ENCODE measurements around the gene CDKN2C. TPM values are rescaled to one million over a fixed set of nuclear protein-coding genes. Genes with fewer than 3 reads are reported as not detected.
"Not testable (repeated sequence)": the region's sequence is repeated elsewhere in the genome, so short reads cannot be mapped to it uniquely, and the experiment has no call there.

The CDKN2C gene
- total RNA-seq, 1 experiment from 2014 or later: not detected

DNA sequence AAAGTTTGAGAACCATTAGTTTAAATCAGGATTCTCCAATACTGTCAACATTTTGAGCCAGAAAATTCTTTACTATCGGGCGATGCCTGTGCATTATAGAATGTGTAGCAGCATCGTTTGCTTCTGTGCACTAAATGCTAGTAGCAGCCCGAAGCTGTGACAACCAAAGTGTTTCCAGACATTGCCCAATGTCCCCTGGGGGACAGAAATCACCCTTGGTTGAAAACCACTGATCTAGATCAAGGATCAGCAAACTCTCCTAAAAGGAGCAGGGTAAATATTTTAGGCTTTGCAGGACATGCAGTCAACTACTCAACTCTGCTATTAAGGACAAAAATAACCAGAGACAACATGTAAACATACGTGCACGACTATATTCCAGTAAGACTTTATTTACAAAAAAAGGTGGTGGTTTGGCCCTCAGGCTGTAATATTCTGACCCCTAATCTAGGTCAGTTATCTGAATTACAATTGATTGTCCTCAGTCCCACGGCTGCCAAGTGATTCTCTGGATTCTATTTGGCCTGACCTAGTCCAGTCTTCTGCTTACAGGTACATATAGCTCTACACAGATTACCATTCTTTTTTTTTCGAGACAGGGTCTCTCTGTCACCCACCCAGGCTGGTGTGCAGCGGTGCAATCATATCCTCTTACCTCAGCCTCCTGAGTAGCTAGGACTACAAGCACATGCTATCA lies 20.6 kb upstream of the CDKN2C start (continued):
- TF ChIP-seq, protein P1, sequence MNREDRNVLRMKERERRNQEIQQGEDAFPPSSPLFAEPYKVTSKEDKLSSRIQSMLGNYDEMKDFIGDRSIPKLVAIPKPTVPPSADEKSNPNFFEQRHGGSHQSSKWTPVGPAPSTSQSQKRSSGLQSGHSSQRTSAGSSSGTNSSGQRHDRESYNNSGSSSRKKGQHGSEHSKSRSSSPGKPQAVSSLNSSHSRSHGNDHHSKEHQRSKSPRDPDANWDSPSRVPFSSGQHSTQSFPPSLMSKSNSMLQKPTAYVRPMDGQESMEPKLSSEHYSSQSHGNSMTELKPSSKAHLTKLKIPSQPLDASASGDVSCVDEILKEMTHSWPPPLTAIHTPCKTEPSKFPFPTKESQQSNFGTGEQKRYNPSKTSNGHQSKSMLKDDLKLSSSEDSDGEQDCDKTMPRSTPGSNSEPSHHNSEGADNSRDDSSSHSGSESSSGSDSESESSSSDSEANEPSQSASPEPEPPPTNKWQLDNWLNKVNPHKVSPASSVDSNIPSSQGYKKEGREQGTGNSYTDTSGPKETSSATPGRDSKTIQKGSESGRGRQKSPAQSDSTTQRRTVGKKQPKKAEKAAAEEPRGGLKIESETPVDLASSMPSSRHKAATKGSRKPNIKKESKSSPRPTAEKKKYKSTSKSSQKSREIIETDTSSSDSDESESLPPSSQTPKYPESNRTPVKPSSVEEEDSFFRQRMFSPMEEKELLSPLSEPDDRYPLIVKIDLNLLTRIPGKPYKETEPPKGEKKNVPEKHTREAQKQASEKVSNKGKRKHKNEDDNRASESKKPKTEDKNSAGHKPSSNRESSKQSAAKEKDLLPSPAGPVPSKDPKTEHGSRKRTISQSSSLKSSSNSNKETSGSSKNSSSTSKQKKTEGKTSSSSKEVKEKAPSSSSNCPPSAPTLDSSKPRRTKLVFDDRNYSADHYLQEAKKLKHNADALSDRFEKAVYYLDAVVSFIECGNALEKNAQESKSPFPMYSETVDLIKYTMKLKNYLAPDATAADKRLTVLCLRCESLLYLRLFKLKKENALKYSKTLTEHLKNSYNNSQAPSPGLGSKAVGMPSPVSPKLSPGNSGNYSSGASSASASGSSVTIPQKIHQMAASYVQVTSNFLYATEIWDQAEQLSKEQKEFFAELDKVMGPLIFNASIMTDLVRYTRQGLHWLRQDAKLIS (CRISPR knock-in tag; IDR thresholded peaks at IDR 0.05; ENCODE audit: borderline replicate concordance): no peak
- TF ChIP-seq NFATC4 (CRISPR knock-in tag; IDR thresholded peaks at IDR 0.05) (no peak), RELA (CRISPR knock-in tag; IDR thresholded peaks at IDR 0.05; ENCODE audit: borderline replicate concordance) (no peak), ZNF416 (CRISPR knock-in tag; IDR thresholded peaks at IDR 0.05) (no peak)
- TF ChIP-seq, protein P2, sequence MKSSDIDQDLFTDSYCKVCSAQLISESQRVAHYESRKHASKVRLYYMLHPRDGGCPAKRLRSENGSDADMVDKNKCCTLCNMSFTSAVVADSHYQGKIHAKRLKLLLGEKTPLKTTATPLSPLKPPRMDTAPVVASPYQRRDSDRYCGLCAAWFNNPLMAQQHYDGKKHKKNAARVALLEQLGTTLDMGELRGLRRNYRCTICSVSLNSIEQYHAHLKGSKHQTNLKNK (CRISPR knock-in tag; IDR thresholded peaks at IDR 0.05): no peak
- TF ChIP-seq, protein P3, sequence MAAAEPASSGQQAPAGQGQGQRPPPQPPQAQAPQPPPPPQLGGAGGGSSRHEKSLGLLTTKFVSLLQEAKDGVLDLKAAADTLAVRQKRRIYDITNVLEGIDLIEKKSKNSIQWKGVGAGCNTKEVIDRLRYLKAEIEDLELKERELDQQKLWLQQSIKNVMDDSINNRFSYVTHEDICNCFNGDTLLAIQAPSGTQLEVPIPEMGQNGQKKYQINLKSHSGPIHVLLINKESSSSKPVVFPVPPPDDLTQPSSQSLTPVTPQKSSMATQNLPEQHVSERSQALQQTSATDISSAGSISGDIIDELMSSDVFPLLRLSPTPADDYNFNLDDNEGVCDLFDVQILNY (CRISPR knock-in tag; IDR thresholded peaks at IDR 0.05): no peak

DNA sequence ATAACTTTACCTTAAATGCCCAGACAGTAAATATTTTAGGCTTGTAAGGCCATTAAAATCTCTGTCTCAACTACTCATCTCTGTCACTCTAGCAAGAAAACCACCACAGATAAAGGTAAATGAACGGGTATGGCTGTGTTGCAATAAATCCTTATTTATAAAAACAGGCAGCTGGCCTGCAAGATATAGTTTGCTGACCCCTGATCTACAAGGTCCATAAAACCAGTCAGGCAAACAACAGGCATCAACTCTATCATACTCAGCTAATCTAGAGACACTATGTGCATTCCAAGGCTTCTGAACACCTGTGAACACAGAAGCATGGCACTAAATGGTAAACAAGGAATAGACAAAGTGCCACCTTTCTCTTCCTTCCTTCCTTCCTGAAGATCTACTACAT lies 19.6 kb upstream of the CDKN2C start:
- no peak for TF ChIP-seq NFE2L1 (CRISPR knock-in tag; IDR thresholded peaks at IDR 0.05)
- CTCF ChIA-PET: no interaction called here
- H3K4me3 Mint-ChIP-seq: no peak overlapping the region
- no peak overlapping the region for H3K27ac Mint-ChIP-seq
- no peaks in the 10 kb centered on the region for H3K4me1 Mint-ChIP-seq
- H3K9me3 Mint-ChIP-seq: peaks cover 6% of the 10 kb centered on the region; the same call in 1 of the 2 replicates
- ATAC-seq (no peak), DNase-seq (ENCODE audit: low spot score) (no peak)
- H3K36me3 Mint-ChIP-seq: peaks cover 12% of the 10 kb centered on the region
- POLR2A ChIA-PET: interaction anchor here (0.5 kb wide), 1 partner anchor 68 kb away, joined by 6 read pairs; no protein-coding TSS in a partner anchor
- no peaks in the 10 kb centered on the region for H3K27me3 Mint-ChIP-seq (ENCODE audit: low read depth)

DNA sequence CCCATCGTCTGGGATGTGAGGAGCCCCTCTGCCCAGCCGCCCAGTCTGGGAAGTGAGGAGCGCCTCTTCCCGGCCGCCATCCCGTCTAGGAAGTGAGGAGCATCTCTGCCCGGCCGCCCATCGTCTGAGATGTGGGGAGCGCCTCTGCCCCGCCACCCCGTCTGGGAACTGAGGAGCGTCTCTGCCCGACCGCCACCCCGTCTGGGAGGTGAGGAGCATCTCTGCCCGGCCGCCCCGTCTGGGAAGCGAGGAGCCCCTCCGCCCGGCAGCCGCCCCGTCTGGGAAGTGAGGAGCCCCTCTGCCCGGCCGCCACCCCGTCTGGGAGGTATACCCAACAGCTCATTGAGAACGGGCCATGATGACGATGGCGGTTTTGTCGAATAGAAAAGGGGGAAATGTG lies 17.5 kb upstream of the CDKN2C start:
- H3K27ac Mint-ChIP-seq; H3K9me3 Mint-ChIP-seq; ATAC-seq; H3K27me3 Mint-ChIP-seq (ENCODE audit: low read depth); H3K4me1 Mint-ChIP-seq; DNase-seq (ENCODE audit: low spot score); H3K4me3 Mint-ChIP-seq; POLR2A ChIA-PET; CTCF ChIA-PET: not testable (repeated sequence)
- peaks cover 12% of the 10 kb centered on the region for H3K36me3 Mint-ChIP-seq

DNA sequence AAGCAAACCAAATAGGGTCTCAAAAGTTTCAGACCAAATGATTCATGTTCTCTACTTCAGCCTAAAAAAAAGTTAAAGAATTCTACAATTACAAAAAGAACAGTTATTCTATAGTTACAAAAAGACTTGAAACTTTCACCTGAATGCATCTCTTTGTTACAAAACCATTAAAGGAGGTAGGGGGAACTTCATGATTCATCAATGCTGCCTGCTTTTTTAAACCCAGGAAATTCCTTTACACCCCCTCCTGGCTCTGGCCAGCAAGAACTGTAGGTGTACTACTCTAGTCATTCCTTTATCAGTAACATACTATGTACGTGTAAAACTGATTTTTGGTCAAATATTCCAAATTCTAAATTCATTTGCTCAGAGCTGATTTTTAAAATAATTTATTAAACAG lies 14.9 kb upstream of the CDKN2C start:
- POLR2A ChIA-PET: no interaction called here
- H3K4me3 Mint-ChIP-seq: no peak overlapping the region
- CTCF ChIA-PET: no interaction called here
- no peak overlapping the region for H3K27ac Mint-ChIP-seq
- peaks cover 3% of the 10 kb centered on the region; the same call in 1 of the 2 replicates for H3K9me3 Mint-ChIP-seq
- peaks cover 9% of the 10 kb centered on the region for H3K4me1 Mint-ChIP-seq
- TF ChIP-seq IRF2 (CRISPR knock-in tag; IDR thresholded peaks at IDR 0.05; ENCODE audit: borderline replicate concordance, low read depth) (no peak), ZNF416 (CRISPR knock-in tag; IDR thresholded peaks at IDR 0.05) (no peak), ATF1 (CRISPR knock-in tag; IDR thresholded peaks at IDR 0.05) (no peak)
- TF ChIP-seq, protein P4, sequence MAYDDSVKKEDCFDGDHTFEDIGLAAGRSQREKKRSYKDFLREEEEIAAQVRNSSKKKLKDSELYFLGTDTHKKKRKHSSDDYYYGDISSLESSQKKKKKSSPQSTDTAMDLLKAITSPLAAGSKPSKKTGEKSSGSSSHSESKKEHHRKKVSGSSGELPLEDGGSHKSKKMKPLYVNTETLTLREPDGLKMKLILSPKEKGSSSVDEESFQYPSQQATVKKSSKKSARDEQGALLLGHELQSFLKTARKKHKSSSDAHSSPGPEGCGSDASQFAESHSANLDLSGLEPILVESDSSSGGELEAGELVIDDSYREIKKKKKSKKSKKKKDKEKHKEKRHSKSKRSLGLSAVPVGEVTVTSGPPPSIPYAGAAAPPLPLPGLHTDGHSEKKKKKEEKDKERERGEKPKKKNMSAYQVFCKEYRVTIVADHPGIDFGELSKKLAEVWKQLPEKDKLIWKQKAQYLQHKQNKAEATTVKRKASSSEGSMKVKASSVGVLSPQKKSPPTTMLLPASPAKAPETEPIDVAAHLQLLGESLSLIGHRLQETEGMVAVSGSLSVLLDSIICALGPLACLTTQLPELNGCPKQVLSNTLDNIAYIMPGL (CRISPR knock-in tag; IDR thresholded peaks at IDR 0.05): no peak
- H3K27me3 Mint-ChIP-seq (ENCODE audit: low read depth): no peaks in the 10 kb centered on the region
- peaks cover 12% of the 10 kb centered on the region for H3K36me3 Mint-ChIP-seq
- DNase-seq (ENCODE audit: low spot score) (no peak), ATAC-seq (no peak)
